Measurements from ENCODE around the gene SEMA5B. TPM values are rescaled to one million over a fixed set of nuclear protein-coding genes. Genes with fewer than 3 reads are reported as not detected.

SEMA5B gene
- total RNA-seq, 1 experiment from 2014 or later, result not detected

DNA sequence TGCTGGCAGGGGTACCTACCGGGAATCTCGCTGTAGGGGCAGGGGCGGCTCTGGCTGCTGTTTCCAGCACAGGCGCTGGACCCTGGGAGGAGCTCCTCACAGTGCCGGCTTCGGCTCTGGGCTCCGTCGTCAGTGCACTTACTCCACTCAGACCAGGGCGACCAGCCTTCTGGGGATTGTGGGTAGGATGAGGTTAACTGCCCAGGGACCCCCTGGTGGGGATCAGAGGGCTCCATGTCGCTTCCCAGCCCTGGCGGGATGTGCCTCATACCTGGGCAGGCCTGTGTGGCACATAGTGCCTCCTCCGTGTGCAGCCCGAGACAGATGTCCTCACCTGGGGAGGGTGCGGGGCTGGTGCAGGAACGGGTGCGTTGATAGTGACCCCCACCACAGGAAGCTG, 115.7 kb downstream of the SEMA5B start:
- CTCF ChIA-PET, result no interaction called here
- Mint-ChIP-seq H3K4me1 (ENCODE audit: low read depth, unreplicated experiment) (no peaks in the 10 kb centered on the region), H3K36me3 (ENCODE audit: insufficient read depth, unreplicated experiment) (no peaks in the 10 kb centered on the region), H3K9me3 (ENCODE audit: low read depth, unreplicated experiment) (no peaks in the 10 kb centered on the region), H3K27me3 (ENCODE audit: unreplicated experiment) (peaks cover 11% of the 10 kb centered on the region), H3K27ac (ENCODE audit: unreplicated experiment) (no peak overlapping the region), H3K4me3 (ENCODE audit: low read depth, unreplicated experiment) (no peak overlapping the region)
- TF ChIP-seq, protein P1, sequence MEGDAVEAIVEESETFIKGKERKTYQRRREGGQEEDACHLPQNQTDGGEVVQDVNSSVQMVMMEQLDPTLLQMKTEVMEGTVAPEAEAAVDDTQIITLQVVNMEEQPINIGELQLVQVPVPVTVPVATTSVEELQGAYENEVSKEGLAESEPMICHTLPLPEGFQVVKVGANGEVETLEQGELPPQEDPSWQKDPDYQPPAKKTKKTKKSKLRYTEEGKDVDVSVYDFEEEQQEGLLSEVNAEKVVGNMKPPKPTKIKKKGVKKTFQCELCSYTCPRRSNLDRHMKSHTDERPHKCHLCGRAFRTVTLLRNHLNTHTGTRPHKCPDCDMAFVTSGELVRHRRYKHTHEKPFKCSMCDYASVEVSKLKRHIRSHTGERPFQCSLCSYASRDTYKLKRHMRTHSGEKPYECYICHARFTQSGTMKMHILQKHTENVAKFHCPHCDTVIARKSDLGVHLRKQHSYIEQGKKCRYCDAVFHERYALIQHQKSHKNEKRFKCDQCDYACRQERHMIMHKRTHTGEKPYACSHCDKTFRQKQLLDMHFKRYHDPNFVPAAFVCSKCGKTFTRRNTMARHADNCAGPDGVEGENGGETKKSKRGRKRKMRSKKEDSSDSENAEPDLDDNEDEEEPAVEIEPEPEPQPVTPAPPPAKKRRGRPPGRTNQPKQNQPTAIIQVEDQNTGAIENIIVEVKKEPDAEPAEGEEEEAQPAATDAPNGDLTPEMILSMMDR (IDR thresholded peaks at IDR 0.05; ENCODE audit: unreplicated experiment), result no peak
- no peak for DNase-seq
- BruUV-seq (replicated peaks), result no TSS peak
- intact Hi-C loops (cut with micrococcal nuclease; ENCODE audit: unreplicated experiment), result no loop called here

DNA sequence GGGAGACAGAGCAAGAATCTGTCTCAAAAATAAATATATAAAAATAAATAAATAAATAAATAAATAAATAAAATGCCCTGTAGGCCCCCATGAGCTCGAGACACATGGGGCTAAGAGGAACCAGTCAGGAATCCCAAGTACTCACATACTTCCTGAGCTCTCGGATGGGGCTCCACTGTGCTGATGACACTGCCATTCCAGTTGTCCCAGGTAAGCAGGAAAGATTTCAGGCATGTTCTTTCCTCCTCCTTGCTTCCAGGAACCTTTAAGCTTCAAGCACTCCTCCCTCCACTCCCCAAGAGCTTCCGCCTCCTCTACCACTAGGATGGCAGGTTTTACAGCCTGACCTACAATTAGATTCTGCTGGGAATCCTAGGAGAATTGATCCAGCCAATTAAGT, 119.3 kb downstream of the SEMA5B start:
- TF ChIP-seq, protein P1 (IDR thresholded peaks at IDR 0.05; ENCODE audit: unreplicated experiment), result no peak
- DNase-seq, result no peak
- BruUV-seq (replicated peaks), result no TSS peak
- CTCF ChIA-PET, result no interaction called here
- Mint-ChIP-seq H3K4me3 (ENCODE audit: low read depth, unreplicated experiment) (no peak overlapping the region), H3K36me3 (ENCODE audit: insufficient read depth, unreplicated experiment) (no peaks in the 10 kb centered on the region), H3K4me1 (ENCODE audit: low read depth, unreplicated experiment) (no peaks in the 10 kb centered on the region), H3K27ac (ENCODE audit: unreplicated experiment) (no peak overlapping the region), H3K9me3 (ENCODE audit: low read depth, unreplicated experiment) (peaks cover 4% of the 10 kb centered on the region), H3K27me3 (ENCODE audit: unreplicated experiment) (no peaks in the 10 kb centered on the region)
- intact Hi-C loops (cut with micrococcal nuclease; ENCODE audit: unreplicated experiment), result no loop called here

DNA sequence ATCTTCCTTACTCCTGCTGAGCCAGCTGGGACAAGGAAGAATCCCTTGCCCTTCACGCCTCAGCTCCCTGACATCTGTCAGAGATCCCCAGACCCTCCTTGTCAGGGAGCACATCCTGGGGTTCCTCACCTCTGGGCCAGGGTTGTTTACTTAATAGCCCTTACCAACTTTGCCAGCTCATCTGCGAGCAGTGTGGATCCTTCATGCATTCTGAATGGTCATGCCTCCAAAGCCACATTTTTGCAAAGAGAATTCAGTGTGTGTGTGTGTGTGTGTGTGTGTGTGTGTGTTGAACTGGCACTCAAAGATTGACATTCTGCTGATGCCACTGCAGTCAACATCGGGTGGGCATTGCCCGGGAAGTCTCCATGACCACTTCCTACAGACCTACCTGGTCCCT, 120.1 kb downstream of the SEMA5B start:
- Mint-ChIP-seq H3K4me1 (ENCODE audit: low read depth, unreplicated experiment) (no peaks in the 10 kb centered on the region), H3K36me3 (ENCODE audit: insufficient read depth, unreplicated experiment) (no peaks in the 10 kb centered on the region), H3K4me3 (ENCODE audit: low read depth, unreplicated experiment) (no peak overlapping the region), H3K27me3 (ENCODE audit: unreplicated experiment) (no peaks in the 10 kb centered on the region), H3K27ac (ENCODE audit: unreplicated experiment) (no peak overlapping the region), H3K9me3 (ENCODE audit: low read depth, unreplicated experiment) (peaks cover 4% of the 10 kb centered on the region)
- TF ChIP-seq, protein P1 (IDR thresholded peaks at IDR 0.05; ENCODE audit: unreplicated experiment), result no peak
- intact Hi-C loops (cut with micrococcal nuclease; ENCODE audit: unreplicated experiment), result no loop called here
- CTCF ChIA-PET, result no interaction called here
- DNase-seq, result no peak
- BruUV-seq (replicated peaks), result no TSS peak

DNA sequence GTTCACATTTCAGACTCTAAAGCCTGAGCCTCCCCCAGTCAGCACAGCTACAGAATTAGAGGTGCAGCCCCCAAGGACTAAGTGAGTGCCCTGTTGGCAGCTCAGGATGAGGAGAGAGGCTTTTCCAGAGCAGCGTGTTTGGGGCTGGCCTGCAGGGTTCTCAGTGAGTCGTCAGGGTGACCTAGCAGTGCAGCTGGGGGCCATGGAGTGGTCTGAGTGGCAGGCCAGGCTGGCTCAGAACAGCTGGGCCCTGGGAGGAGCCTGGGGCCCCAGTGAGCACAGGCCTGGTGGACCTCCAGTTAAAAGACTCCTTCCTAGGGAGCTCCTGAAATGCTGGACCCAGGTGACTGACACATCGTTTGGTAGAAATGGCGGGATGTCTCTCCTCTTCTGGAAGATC, 124.4 kb downstream of the SEMA5B start:
- CTCF ChIA-PET, result no interaction called here
- H3K27ac Mint-ChIP-seq (ENCODE audit: unreplicated experiment), result no peak overlapping the region
- peaks cover 4% of the 10 kb centered on the region for H3K9me3 Mint-ChIP-seq (ENCODE audit: low read depth, unreplicated experiment)
- TF ChIP-seq, protein P1 (IDR thresholded peaks at IDR 0.05; ENCODE audit: unreplicated experiment), result no peak
- no peak for DNase-seq
- H3K36me3 Mint-ChIP-seq (ENCODE audit: insufficient read depth, unreplicated experiment), result no peaks in the 10 kb centered on the region
- no peak overlapping the region for H3K4me3 Mint-ChIP-seq (ENCODE audit: low read depth, unreplicated experiment)
- no peaks in the 10 kb centered on the region for H3K27me3 Mint-ChIP-seq (ENCODE audit: unreplicated experiment)
- intact Hi-C loops (cut with micrococcal nuclease; ENCODE audit: unreplicated experiment), result no loop called here
- no peaks in the 10 kb centered on the region for H3K4me1 Mint-ChIP-seq (ENCODE audit: low read depth, unreplicated experiment)
- no TSS peak for BruUV-seq (replicated peaks)

DNA sequence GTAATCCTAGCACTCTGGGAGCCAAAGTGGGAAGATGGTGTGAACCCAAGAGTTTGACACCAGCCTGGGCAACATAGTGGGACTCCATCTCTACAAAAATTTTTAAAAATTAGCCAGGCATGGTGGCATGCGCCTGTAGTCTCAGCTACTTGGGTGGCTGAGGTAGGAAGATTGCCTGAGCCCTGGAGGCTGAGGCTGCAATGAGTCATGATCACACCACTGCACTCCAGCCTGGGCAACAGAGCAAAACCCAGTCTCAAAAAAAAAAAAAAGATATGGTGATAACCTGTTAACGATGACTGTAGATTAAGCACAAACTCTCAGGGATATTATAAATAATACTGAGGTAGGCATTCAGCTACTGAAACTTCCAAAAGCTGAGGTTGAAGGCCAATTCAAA, 125.2 kb downstream of the SEMA5B start:
- TF ChIP-seq, protein P1 (IDR thresholded peaks at IDR 0.05; ENCODE audit: unreplicated experiment), result no peak
- no peak overlapping the region for H3K27ac Mint-ChIP-seq (ENCODE audit: unreplicated experiment)

More for the DNA sequence above, 125.2 kb downstream of the SEMA5B start:
- no peaks in the 10 kb centered on the region for H3K27me3 Mint-ChIP-seq (ENCODE audit: unreplicated experiment)
- no peak for DNase-seq
- no peaks in the 10 kb centered on the region for H3K36me3 Mint-ChIP-seq (ENCODE audit: insufficient read depth, unreplicated experiment)
- intact Hi-C loops (cut with micrococcal nuclease; ENCODE audit: unreplicated experiment), result no loop called here
- CTCF ChIA-PET, result no interaction called here
- H3K4me3 Mint-ChIP-seq (ENCODE audit: low read depth, unreplicated experiment), result no peak overlapping the region
- H3K9me3 Mint-ChIP-seq (ENCODE audit: low read depth, unreplicated experiment), result peaks cover 4% of the 10 kb centered on the region
- no TSS peak for BruUV-seq (replicated peaks)
- H3K4me1 Mint-ChIP-seq (ENCODE audit: low read depth, unreplicated experiment), result no peaks in the 10 kb centered on the region

Data from Calu3 (cell line).